ENCODE data around the gene PRDM16.

Gene PRDM16

GRCh38 chr1:3381901-3382300 is 312.9 kb downstream of the PRDM16 start:
- no peaks in the 10 kb centered on the region for H3K36me3 ChIP-seq (ENCODE audit: insufficient read depth, low read length)
- no peaks in the 10 kb centered on the region for H3K4me1 ChIP-seq (ENCODE audit: control insufficient read depth, insufficient read depth, low read length)
- no peak overlapping the region for H3K4me3 ChIP-seq (ENCODE audit: low read length)
- peaks cover 4% of the 10 kb centered on the region for H3K27me3 ChIP-seq (ENCODE audit: control insufficient read depth, insufficient read depth, low read length)
- no peak overlapping the region for H3K4me2 ChIP-seq (ENCODE audit: low read length)
- H3K9me3 ChIP-seq (replicated peaks; ENCODE audit: low read length), result no peaks in the 10 kb centered on the region
- H3K9ac ChIP-seq (ENCODE audit: low read depth, low read length), result no peak overlapping the region

- Histone ChIP-seq H3K27me3 (ENCODE audit: control insufficient read depth, insufficient read depth, low read length) (peaks cover 9% of the 10 kb centered on the region), H3K36me3 (ENCODE audit: insufficient read depth, low read length) (no peaks in the 10 kb centered on the region), H3K4me3 (ENCODE audit: low read length) (no peak overlapping the region), H3K4me2 (ENCODE audit: low read length) (no peak overlapping the region), H3K4me1 (ENCODE audit: control insufficient read depth, insufficient read depth, low read length) (no peaks in the 10 kb centered on the region), H3K9me3 (replicated peaks; ENCODE audit: low read length) (no peaks in the 10 kb centered on the region), H3K9ac (ENCODE audit: low read depth, low read length) (no peak overlapping the region)
Measured at GRCh38 chr1:3382326-3383057, 313.5 kb downstream of the PRDM16 start.

DNA sequence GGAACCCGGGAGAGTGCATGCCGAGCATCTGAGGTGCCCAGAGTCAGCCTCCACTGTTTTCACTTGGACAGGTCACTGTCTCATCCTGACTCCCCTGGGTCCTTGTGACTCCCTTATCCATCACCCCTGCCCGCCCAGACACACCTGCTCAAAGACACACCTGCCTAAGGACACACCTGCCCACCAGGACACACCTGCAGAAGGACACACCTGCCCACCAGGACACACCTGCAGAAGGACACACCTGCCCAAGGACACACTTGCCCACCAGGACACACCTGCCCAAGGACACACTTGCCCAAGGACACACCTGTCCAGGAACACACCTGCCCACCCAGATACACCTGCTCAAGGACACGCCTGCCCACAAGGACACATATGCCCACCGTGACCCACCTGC is 314.7 kb downstream of the PRDM16 start:
- Histone ChIP-seq H3K9me3 (replicated peaks; ENCODE audit: low read length) (no peaks in the 10 kb centered on the region), H3K4me2 (ENCODE audit: low read length) (no peak overlapping the region), H3K4me3 (ENCODE audit: low read length) (no peak overlapping the region), H3K9ac (ENCODE audit: low read depth, low read length) (no peak overlapping the region), H3K36me3 (ENCODE audit: insufficient read depth, low read length) (no peaks in the 10 kb centered on the region), H3K4me1 (ENCODE audit: control insufficient read depth, insufficient read depth, low read length) (no peaks in the 10 kb centered on the region), H3K27me3 (ENCODE audit: control insufficient read depth, insufficient read depth, low read length) (peaks cover 15% of the 10 kb centered on the region)

GRCh38 chr1:3384407-3384806 is 315.4 kb downstream of the PRDM16 start:
- Histone ChIP-seq H3K4me2 (ENCODE audit: low read length) (no peak overlapping the region), H3K4me1 (ENCODE audit: control insufficient read depth, insufficient read depth, low read length) (no peaks in the 10 kb centered on the region), H3K4me3 (ENCODE audit: low read length) (no peak overlapping the region), H3K9ac (ENCODE audit: low read depth, low read length) (no peak overlapping the region), H3K9me3 (replicated peaks; ENCODE audit: low read length) (no peaks in the 10 kb centered on the region), H3K27me3 (ENCODE audit: control insufficient read depth, insufficient read depth, low read length) (peaks cover 15% of the 10 kb centered on the region), H3K36me3 (ENCODE audit: insufficient read depth, low read length) (no peaks in the 10 kb centered on the region)

DNA sequence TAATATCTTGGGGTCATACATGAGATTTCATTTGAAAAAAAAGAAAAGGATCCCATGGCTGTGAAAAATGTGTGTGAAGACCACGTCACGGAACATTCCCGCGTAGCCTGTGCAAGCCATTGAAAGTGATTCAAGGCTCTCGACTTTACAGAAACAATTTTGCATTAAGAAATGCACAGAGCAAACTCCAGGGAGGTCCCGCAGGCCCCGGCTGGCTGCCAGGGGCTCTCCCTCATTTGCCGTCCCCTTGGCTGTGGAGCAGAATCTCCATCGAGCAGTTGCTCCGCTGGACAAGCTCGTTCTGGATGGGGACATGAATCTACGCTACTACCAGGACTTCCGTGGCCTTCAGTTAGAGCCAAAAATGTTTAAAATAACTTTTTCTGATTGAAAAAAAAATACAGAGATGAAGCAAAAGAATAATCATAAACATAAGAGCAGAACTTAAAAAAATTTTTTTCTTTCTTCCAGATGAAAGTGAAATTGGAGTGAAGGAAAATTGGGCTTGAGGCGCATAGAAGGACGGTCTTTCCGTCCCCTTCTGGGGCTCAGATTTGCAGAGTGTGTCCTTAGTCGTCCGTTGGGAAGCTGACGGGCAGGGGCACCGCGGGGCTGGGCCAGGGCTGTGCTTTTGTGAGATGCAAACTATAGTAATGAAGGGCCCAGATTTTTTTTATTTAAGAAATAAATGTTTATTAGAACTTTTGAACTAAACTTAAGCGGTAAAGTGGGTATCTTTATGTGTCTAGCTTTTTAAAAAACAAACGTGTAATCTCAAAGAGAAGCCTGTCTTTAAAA is 317.4 kb downstream of the PRDM16 start:
- Histone ChIP-seq H3K4me2 (ENCODE audit: low read length) (no peak overlapping the region), H3K27me3 (ENCODE audit: control insufficient read depth, insufficient read depth, low read length) (peaks cover 19% of the 10 kb centered on the region), H3K4me1 (ENCODE audit: control insufficient read depth, insufficient read depth, low read length) (no peaks in the 10 kb centered on the region), H3K9ac (ENCODE audit: low read depth, low read length) (no peak overlapping the region), H3K36me3 (ENCODE audit: insufficient read depth, low read length) (no peaks in the 10 kb centered on the region), H3K9me3 (replicated peaks; ENCODE audit: low read length) (no peaks in the 10 kb centered on the region), H3K4me3 (ENCODE audit: low read length) (no peak overlapping the region)

DNA sequence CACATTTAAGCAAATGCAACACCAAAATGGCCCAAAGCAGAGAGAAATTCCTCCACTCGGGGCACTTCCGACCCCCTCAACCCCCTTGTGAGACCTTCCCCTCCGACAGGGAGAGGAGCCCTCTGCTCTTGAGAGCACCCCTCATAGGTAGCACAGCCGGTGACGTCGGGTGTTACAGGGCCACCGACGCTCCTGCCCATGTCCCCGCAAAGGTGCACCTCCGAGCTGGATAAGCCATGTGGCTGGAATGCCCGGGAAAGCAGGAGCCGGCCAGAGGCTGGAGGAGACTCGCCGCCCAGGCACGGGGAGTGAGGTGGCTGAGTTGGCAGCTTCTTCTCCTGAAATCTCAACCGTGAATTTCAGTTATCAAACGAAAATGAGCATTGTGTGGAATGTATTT is 318.4 kb downstream of the PRDM16 start:
- H3K36me3 ChIP-seq (ENCODE audit: insufficient read depth, low read length), result no peaks in the 10 kb centered on the region
- no peak overlapping the region for H3K4me3 ChIP-seq (ENCODE audit: low read length)
- H3K27me3 ChIP-seq (ENCODE audit: control insufficient read depth, insufficient read depth, low read length), result peaks cover 29% of the 10 kb centered on the region
- no peaks in the 10 kb centered on the region for H3K4me1 ChIP-seq (ENCODE audit: control insufficient read depth, insufficient read depth, low read length)
- no peaks in the 10 kb centered on the region for H3K9me3 ChIP-seq (replicated peaks; ENCODE audit: low read length)
- H3K4me2 ChIP-seq (ENCODE audit: low read length), result no peak overlapping the region
- no peak overlapping the region for H3K9ac ChIP-seq (ENCODE audit: low read depth, low read length)

DNA sequence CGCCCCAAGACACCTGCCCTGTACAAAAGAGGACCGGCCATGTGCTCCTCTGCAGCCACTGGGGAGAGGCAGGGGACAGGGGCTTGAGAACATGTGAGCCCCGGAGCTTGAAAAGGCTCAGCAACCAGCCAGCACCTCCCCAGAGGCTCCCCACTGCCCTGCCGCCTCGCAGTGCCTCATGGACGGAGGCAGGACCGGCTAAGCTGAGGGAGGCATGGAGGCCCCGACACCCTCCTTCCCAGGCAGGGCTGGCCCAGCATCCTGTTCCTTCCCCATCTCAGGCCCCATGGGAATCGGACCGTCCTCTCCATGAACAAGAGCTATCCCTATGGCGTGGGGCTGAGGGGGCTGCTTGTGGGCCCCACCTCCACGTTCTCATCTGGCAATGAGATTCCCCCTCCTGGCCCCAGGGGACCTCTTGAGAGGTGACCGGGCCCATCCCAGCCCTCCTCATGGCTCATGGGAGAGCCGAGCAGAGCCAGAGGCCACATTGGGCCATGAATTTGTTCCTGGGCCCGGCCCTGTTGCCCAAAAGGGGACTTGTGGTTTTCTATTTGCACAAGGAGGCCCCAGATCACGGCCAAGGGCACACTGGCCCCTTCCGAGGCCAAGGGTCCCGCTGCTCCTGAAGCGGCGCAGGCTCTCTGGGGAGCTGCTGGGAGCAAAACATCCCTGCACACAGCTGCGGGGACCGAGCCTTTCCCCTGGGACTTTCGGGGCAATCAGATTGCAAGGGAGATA is 320.3 kb downstream of the PRDM16 start:
- no peaks in the 10 kb centered on the region for H3K9me3 ChIP-seq (replicated peaks; ENCODE audit: low read length)
- H3K27me3 ChIP-seq (ENCODE audit: control insufficient read depth, insufficient read depth, low read length), result peaks cover 47% of the 10 kb centered on the region
- H3K4me3 ChIP-seq (ENCODE audit: low read length), result no peak overlapping the region
- no peaks in the 10 kb centered on the region for H3K4me1 ChIP-seq (ENCODE audit: control insufficient read depth, insufficient read depth, low read length)
- no peaks in the 10 kb centered on the region for H3K36me3 ChIP-seq (ENCODE audit: insufficient read depth, low read length)
- H3K4me2 ChIP-seq (ENCODE audit: low read length), result no peak overlapping the region
- H3K9ac ChIP-seq (ENCODE audit: low read depth, low read length), result no peak overlapping the region

DNA sequence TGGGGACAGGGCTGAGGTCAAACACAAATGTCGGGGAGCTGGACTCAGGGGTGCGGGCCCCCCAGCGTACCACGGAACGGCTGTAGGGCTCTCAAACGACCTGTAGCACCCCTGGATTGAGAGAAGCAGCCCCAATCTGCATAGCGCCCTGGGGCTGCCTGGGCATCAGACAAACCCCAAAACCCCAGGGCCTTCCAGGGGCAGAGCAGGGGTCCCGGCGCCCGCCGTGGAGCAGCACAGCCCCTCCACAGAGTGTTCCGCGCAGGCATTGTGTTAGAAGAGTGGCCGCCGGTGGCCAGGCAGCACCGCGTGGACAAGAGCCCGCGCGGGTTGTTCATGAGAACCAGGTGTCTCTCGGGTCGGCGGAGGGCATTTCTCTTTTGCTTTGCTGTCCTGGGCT is 321.3 kb downstream of the PRDM16 start:
- no peak overlapping the region for H3K4me2 ChIP-seq (ENCODE audit: low read length)
- no peaks in the 10 kb centered on the region for H3K36me3 ChIP-seq (ENCODE audit: insufficient read depth, low read length)
- H3K4me1 ChIP-seq (ENCODE audit: control insufficient read depth, insufficient read depth, low read length), result no peaks in the 10 kb centered on the region
- H3K9ac ChIP-seq (ENCODE audit: low read depth, low read length), result no peak overlapping the region
- peaks cover 52% of the 10 kb centered on the region for H3K27me3 ChIP-seq (ENCODE audit: control insufficient read depth, insufficient read depth, low read length)
- H3K9me3 ChIP-seq (replicated peaks; ENCODE audit: low read length), result no peaks in the 10 kb centered on the region
- H3K4me3 ChIP-seq (ENCODE audit: low read length), result no peak overlapping the region

GRCh38 chr1:3391711-3392110 is 322.7 kb downstream of the PRDM16 start:
- Histone ChIP-seq H3K4me1 (ENCODE audit: control insufficient read depth, insufficient read depth, low read length) (no peaks in the 10 kb centered on the region), H3K27me3 (ENCODE audit: control insufficient read depth, insufficient read depth, low read length) (peaks cover 63% of the 10 kb centered on the region), H3K36me3 (ENCODE audit: insufficient read depth, low read length) (no peaks in the 10 kb centered on the region), H3K4me2 (ENCODE audit: low read length) (no peak overlapping the region), H3K9ac (ENCODE audit: low read depth, low read length) (no peak overlapping the region), H3K9me3 (replicated peaks; ENCODE audit: low read length) (no peaks in the 10 kb centered on the region), H3K4me3 (ENCODE audit: low read length) (no peak overlapping the region)

DNA sequence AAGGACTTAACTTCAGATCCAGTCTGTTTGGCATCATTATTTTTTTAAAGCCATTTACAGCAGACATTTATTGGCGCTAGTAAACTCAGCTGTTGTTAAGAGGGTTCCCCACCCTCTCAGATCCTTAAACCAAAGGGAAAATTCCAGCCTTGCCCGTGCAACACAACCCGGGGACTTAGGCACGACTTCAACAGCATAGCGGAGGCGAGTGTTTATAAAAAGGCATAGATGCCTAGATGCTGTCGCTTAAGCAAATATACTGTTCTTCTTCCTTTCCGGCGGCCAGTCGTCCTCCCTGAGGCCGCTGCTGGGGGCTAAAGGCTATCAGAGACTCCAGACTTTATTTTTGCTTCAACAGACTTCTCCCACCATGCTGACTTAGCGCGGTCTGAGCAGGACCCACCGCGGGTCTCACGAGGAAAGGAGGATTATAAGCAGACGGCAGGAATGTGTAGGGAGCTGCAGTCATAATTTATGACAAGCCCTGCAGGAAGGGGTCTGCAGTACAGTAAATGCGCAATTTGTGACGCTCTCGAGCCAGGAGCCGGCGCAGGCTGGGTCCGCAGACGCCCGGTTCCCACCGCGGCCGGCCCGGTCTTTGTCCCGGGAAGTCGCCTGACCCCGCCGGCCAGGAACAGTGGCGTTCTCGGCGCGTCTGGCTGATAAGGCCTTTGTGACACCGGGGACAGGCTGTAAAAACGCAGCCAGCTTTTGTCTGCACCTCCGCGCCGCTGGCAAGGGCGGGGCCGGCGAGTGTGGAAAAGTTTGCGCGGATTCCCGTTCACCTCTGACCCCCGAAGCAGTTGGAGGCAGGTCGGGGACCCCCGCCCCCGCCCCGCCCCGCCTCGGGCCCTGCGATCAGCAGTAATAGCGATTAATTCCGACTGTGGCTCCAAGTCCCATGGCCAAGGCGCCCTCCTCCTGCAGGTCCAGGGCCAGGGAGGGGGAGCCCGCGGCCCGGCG is 324.3 kb downstream of the PRDM16 start:
- Histone ChIP-seq H3K4me1 (ENCODE audit: control insufficient read depth, insufficient read depth, low read length) (no peaks in the 10 kb centered on the region), H3K4me2 (ENCODE audit: low read length) (peak overlapping the region; percentile 37), H3K4me3 (ENCODE audit: low read length) (no peak overlapping the region), H3K27me3 (ENCODE audit: control insufficient read depth, insufficient read depth, low read length) (peaks cover 67% of the 10 kb centered on the region), H3K9ac (ENCODE audit: low read depth, low read length) (no peak overlapping the region), H3K9me3 (replicated peaks; ENCODE audit: low read length) (no peaks in the 10 kb centered on the region), H3K36me3 (ENCODE audit: insufficient read depth, low read length) (no peaks in the 10 kb centered on the region)

Measured in skeletal muscle satellite cell (primary cell).